HEK293T (cell line): ENCODE measurements around the gene FXYD7.

Source experiments
- BHLHE40 ChIP-seq: fragments of 450-650 bp; IDR thresholded peaks from 2 replicates; pipeline ENCODE4 v1.6.1; 2016; ENCODE audit warnings: mild to moderate bottlenecking, moderate library complexity, borderline replicate concordance
- ELF4 ChIP-seq: fragments of 450-650 bp; IDR thresholded peaks from 2 replicates; pipeline ENCODE4 v1.6.1; 2017; ENCODE audit warnings: antibody characterized with exemption
- FOXA1 ChIP-seq: fragments of 450-650 bp; IDR thresholded peaks from 2 replicates; pipeline ENCODE4 v1.6.1; 2016; ENCODE audit warnings: mild to moderate bottlenecking
- FOXM1 ChIP-seq: fragments of 450-650 bp; IDR thresholded peaks from 2 replicates; pipeline ENCODE4 v1.6.1; 2017; ENCODE audit warnings: mild to moderate bottlenecking, borderline replicate concordance
- HDGF ChIP-seq: fragments of 450-650 bp; IDR thresholded peaks from 2 replicates; pipeline ENCODE4 v1.6.1; 2017; ENCODE audit warnings: antibody characterized with exemption, borderline replicate concordance
- LEF1 ChIP-seq: fragments of 450-650 bp; IDR thresholded peaks from 2 replicates; pipeline ENCODE4 v1.6.1; 2017; ENCODE audit warnings: mild to moderate bottlenecking, borderline replicate concordance
- NFRKB ChIP-seq: fragments of 450-650 bp; IDR thresholded peaks from 2 replicates; pipeline ENCODE4 v1.6.1; 2016; ENCODE audit warnings: mild to moderate bottlenecking, moderate library complexity
- SP1 ChIP-seq: fragments of 450-650 bp; IDR thresholded peaks from 2 replicates; pipeline ENCODE4 v1.6.1; 2017
- TARDBP ChIP-seq: fragments of 450-650 bp; IDR thresholded peaks from 2 replicates; pipeline ENCODE4 v1.6.1; 2016

- no peak for TF ChIP-seq FOXA1
- no peak for TF ChIP-seq FOXM1
- TF ChIP-seq ELF4: no peak
- no peak for TF ChIP-seq HDGF
- TF ChIP-seq TARDBP: no peak
- no peak for TF ChIP-seq BHLHE40
- TF ChIP-seq NFRKB: no peak
- TF ChIP-seq LEF1: no peak
- no peak for TF ChIP-seq SP1
Measured at GRCh38 chr19:35099155-35099896, 43.7 kb upstream of the FXYD7 start.
